GM18502 (cell line): ENCODE measurements around the gene SGSH.
"Not testable (repeated sequence)": the region's sequence is repeated elsewhere in the genome, so short reads cannot be mapped to it uniquely, and the experiment has no call there.

Source experiments
- ATAC-seq: cut with Tn5 transposase; IDR thresholded peaks from one replicate; pipeline ENCODE4 v1.9.1; 2021; ENCODE audit warnings: mild to moderate bottlenecking; ENCODE audit not compliant: unreplicated experiment, poor library complexity

SGSH gene

GRCh38 chr17:80254396-80255251 is 34.5 kb upstream of the SGSH start:
- ATAC-seq: peak; percentile 66

- ATAC-seq: no peak
These were observed 33.7 kb upstream of the SGSH start for GRCh38 chr17:80253631-80254395.

GRCh38 chr17:80252871-80253270 is 32.7 kb upstream of the SGSH start:
- ATAC-seq: no peak

GRCh38 chr17:80251966-80252365 is 31.8 kb upstream of the SGSH start:
- no peak for ATAC-seq

GRCh38 chr17:80248894-80249710 is 29.0 kb upstream of the SGSH start:
- ATAC-seq: no peak

- no peak for ATAC-seq
These were observed 28.1 kb upstream of the SGSH start for GRCh38 chr17:80248001-80248893.

GRCh38 chr17:80247561-80247960 is 27.4 kb upstream of the SGSH start:
- no peak for ATAC-seq

GRCh38 chr17:80246726-80247125 is 26.6 kb upstream of the SGSH start:
- no peak for ATAC-seq

- ATAC-seq: no peak
These were observed 26.1 kb upstream of the SGSH start for GRCh38 chr17:80246266-80246681.

- no peak for ATAC-seq
These were observed 25.6 kb upstream of the SGSH start for GRCh38 chr17:80245566-80246265.

- ATAC-seq: no peak
These were observed 24.9 kb upstream of the SGSH start for GRCh38 chr17:80244871-80245509.

- not testable (repeated sequence) for ATAC-seq
These were observed 24.3 kb upstream of the SGSH start for GRCh38 chr17:80244448-80244847.

GRCh38 chr17:80243526-80244433 is 23.6 kb upstream of the SGSH start:
- ATAC-seq: no peak

GRCh38 chr17:80242505-80242904 is 22.4 kb upstream of the SGSH start:
- ATAC-seq: no peak

- ATAC-seq: no peak
These were observed 17.3 kb upstream of the SGSH start for GRCh38 chr17:80237386-80237785.

- ATAC-seq: no peak
These were observed 16.8 kb upstream of the SGSH start for GRCh38 chr17:80236911-80237310.

GRCh38 chr17:80233202-80233601 is 13.1 kb upstream of the SGSH start:
- ATAC-seq: no peak

GRCh38 chr17:80232438-80232837 is 12.3 kb upstream of the SGSH start:
- no peak for ATAC-seq
